K562 (cell line): ENCODE data around the gene EGR1. TPM values are rescaled to one million over a fixed set of nuclear protein-coding genes. Genes with fewer than 3 reads are reported as not detected.

Source experiments
- ARID1B ChIP-seq: fragments of 450-650 bp; IDR thresholded peaks from 2 replicates; pipeline ENCODE4 v1.6.1; 2016; ENCODE audit warnings: antibody characterized with exemption, mild to moderate bottlenecking, inconsistent platforms
- BCL6 ChIP-seq: fragments of 250-450 bp; sonication (Bioruptor Pico); IDR thresholded peaks from 2 replicates; pipeline ENCODE4 v1.4.0; 2020
- CHD2 ChIP-seq: IDR thresholded peaks from 2 replicates; pipeline ENCODE4 v1.6.1; 2011; ENCODE audit warnings: low read depth, low read length
- EP300 ChIP-seq: IDR thresholded peaks from 2 replicates; pipeline ENCODE4 v1.6.1; 2012; ENCODE audit warnings: low read length, improper control_type of control experiment
- HDGF ChIP-seq: fragments of 450-650 bp; IDR thresholded peaks from 2 replicates; pipeline ENCODE4 v1.6.1; 2016
- KAT2B ChIP-seq: IDR thresholded peaks from one replicate; pipeline ENCODE4 v1.6.1; 2012; ENCODE audit warnings: low read depth, mild to moderate bottlenecking, control low read depth, inconsistent platforms, low read length, moderate library complexity
- MTA2 ChIP-seq: fragments of 450-650 bp; IDR thresholded peaks from 2 replicates; pipeline ENCODE4 v1.6.1; 2016; ENCODE audit warnings: low read depth
- MTA3 ChIP-seq: fragments of 450-650 bp; formaldehyde crosslinking; IDR thresholded peaks from 2 replicates; pipeline ENCODE4 v1.6.1; 2017; ENCODE audit warnings: mild to moderate bottlenecking, borderline replicate concordance
- MYC ChIP-seq, 2 experiments: fragments of 250-450 bp in 1 of 2; sonication (Bioruptor Pico) in 1 of 2; IDR thresholded peaks; 2 replicates each; pipeline versions ENCODE4 v1.5.1 to v1.6.1; 2012 to 2021; ENCODE audit warnings: low read depth in 2 of 2, borderline replicate concordance in 1 of 2, improper control_type of control experiment in 1 of 2, low read length in 1 of 2, mild to moderate bottlenecking in 1 of 2, moderate library complexity in 1 of 2
- PTRF ChIP-seq: fragments of 450-650 bp; IDR thresholded peaks from 2 replicates; pipeline ENCODE4 v1.6.1; 2016; ENCODE audit warnings: mild to moderate bottlenecking, missing genetic modification characterization, missing compliant biosample characterization
- SNIP1 ChIP-seq: fragments of 450-650 bp; IDR thresholded peaks from 2 replicates; pipeline ENCODE4 v1.7.1; 2017; ENCODE audit warnings: low read depth, mild to moderate bottlenecking
- SOX6 ChIP-seq: fragments of 450-650 bp; IDR thresholded peaks from 2 replicates; pipeline ENCODE4 v1.6.1; 2014; ENCODE audit warnings: mild to moderate bottlenecking
- ZKSCAN8 ChIP-seq: fragments of 200-800 bp; sonication (Bioruptor generic); IDR thresholded peaks from 2 replicates; pipeline ENCODE4 v1.6.1; 2016; ENCODE audit warnings: missing genetic modification characterization, missing compliant biosample characterization
- ZNF175 ChIP-seq: fragments of 200-800 bp; sonication (Bioruptor generic); IDR thresholded peaks from 2 replicates; pipeline ENCODE4 v1.6.1; 2016; ENCODE audit warnings: low read depth, mild to moderate bottlenecking, missing genetic modification characterization, missing compliant biosample characterization
- ZNF263 ChIP-seq: sonication (generic); formaldehyde crosslinking; IDR thresholded peaks from 2 replicates; pipeline ENCODE4 v1.8.0; 2022; ENCODE audit warnings: mild to moderate bottlenecking, missing genetic modification reagents, borderline replicate concordance
- ZNF408 ChIP-seq: fragments of 250-450 bp; sonication (Bioruptor Pico); IDR thresholded peaks from 2 replicates; pipeline ENCODE4 v1.4.0; 2020; ENCODE audit warnings: low read depth, mild to moderate bottlenecking, moderate library complexity
- ZNF444 ChIP-seq: fragments of 250-450 bp; sonication (Bioruptor Pico); IDR thresholded peaks from 2 replicates; pipeline ENCODE4 v1.4.0; 2020; ENCODE audit warnings: mild to moderate bottlenecking, moderate library complexity
- ZNF696 ChIP-seq: fragments of 250-450 bp; sonication (Bioruptor Pico); conservative IDR thresholded peaks from 2 replicates; pipeline ENCODE4 v1.4.0; 2020; ENCODE audit warnings: mild to moderate bottlenecking, moderate library complexity
- polyA plus RNA-seq, 8 experiments: library from polyadenylated mRNA; depleted of rRNA in 4 of 8; stranded (reverse) in 5 of 8; unstranded in 3 of 8; fragments of >200 nt; fragmentation: Nextera tagmentation in 2 of 8; fragmentation: Illumina TruSeq in 1 of 8; extraction: Ambion mirVana in 2 of 8; extraction: Trizol in 1 of 8; gene quantifications; 2 replicates each; pipeline versions ENCODE4 v1.2.1 to v1.2.3, GENCODE V29; 2011 to 2014; ENCODE audit warnings: inconsistent platforms in 1 of 8, missing spikeins in 1 of 8
- total RNA-seq, 7 experiments: library from RNA; depleted of rRNA in 6 of 7; stranded (reverse); fragments of >200 nt in 6 of 7; fragmentation: Illumina TruSeq in 2 of 7; extraction: Trizol in 2 of 7; gene quantifications; 2 replicates each; pipeline versions ENCODE4 v1.2.1 to v1.2.3, GENCODE V29; 2011 to 2021; ENCODE audit warnings: low replicate concordance in 1 of 7
- TF ChIP-seq, protein P1 (sequence below): fragments of 250-450 bp; sonication (Bioruptor Pico); IDR thresholded peaks from 2 replicates; pipeline ENCODE4 v1.8.0; 2021; ENCODE audit warnings: moderate library complexity, mild to moderate bottlenecking, inconsistent platforms
- TF ChIP-seq, protein P2 (sequence below): sonication (generic); formaldehyde crosslinking; IDR thresholded peaks from 2 replicates; pipeline ENCODE4 v1.8.1; 2023; ENCODE audit warnings: mild to moderate bottlenecking, missing genetic modification reagents
- TF ChIP-seq, protein P3 (sequence below), 2 experiments: fragments of 450-650 bp in 1 of 2; sonication (generic) in 1 of 2; formaldehyde crosslinking in 1 of 2; IDR thresholded peaks in 1 of 2; conservative IDR thresholded peaks in 1 of 2; 2 replicates each; pipeline versions ENCODE4 v1.6.1 to v1.8.1; 2016 to 2023; ENCODE audit warnings: mild to moderate bottlenecking in 2 of 2, moderate library complexity in 2 of 2, inconsistent platforms in 1 of 2, missing genetic modification reagents in 1 of 2
- TF ChIP-seq, protein P4 (sequence below): fragments of 450-650 bp; IDR thresholded peaks from 2 replicates; pipeline ENCODE4 v1.6.1; 2014; ENCODE audit warnings: low read depth, mild to moderate bottlenecking, moderate library complexity, borderline replicate concordance

EGR1 gene
- total and polyA plus RNA-seq, 9 of the 15 experiments (the other 6 are each of a cell fraction or from before 2014, with no cell fraction given), result 1.3 to 132 (median 21.5) TPM

DNA sequence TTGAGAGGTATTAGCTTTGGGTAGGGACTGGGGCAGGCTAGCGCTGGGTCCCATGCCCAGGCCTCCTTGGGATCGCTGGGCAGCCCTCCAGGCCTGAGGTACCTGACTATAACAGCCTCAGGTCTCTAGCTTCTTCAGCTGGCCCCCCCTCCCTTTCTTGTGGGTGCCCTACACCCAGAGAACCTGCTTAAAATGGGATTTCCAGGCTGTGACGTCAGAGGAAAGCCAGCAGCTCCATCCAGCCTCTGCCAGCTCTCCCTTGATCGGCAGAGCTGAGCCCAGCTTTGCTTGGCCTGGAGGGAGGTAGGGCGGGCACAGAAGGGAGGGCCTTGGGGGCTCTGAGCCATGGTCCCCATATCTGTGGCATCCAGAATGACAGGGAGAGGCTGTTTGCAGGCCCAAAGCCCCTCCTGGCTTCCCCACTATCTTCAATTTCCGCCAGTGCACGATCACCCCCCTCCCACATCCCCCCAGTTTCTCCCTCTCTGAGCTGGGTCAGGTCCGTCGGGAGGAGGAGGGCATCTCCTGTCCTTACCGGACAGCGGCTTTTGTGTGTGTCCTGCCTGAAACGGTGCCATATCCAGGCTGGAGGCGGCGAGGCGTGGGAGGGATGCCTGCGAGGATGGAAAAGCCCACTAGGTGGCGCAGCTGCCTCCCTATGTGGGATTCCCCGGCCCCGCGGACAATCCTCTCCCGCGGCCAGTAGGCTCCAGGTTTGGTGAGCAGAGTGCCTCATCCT, 15.6 kb upstream of the EGR1 start (continued):
- TF ChIP-seq ZKSCAN8 (CRISPR knock-in tag), result no peak
- no peak for TF ChIP-seq MTA2
- peak; percentile 60; the same call in 1 of the 2 replicates for TF ChIP-seq MTA3
- peak; percentile 45 for TF ChIP-seq SOX6
- TF ChIP-seq EP300, result no peak
- no peak for TF ChIP-seq BCL6
- TF ChIP-seq, protein P1, sequence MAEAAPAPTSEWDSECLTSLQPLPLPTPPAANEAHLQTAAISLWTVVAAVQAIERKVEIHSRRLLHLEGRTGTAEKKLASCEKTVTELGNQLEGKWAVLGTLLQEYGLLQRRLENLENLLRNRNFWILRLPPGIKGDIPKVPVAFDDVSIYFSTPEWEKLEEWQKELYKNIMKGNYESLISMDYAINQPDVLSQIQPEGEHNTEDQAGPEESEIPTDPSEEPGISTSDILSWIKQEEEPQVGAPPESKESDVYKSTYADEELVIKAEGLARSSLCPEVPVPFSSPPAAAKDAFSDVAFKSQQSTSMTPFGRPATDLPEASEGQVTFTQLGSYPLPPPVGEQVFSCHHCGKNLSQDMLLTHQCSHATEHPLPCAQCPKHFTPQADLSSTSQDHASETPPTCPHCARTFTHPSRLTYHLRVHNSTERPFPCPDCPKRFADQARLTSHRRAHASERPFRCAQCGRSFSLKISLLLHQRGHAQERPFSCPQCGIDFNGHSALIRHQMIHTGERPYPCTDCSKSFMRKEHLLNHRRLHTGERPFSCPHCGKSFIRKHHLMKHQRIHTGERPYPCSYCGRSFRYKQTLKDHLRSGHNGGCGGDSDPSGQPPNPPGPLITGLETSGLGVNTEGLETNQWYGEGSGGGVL (CRISPR knock-in tag), result no peak
- no peak for TF ChIP-seq ZNF444
- TF ChIP-seq ZNF408 (CRISPR knock-in tag), result no peak
- TF ChIP-seq, protein P2, sequence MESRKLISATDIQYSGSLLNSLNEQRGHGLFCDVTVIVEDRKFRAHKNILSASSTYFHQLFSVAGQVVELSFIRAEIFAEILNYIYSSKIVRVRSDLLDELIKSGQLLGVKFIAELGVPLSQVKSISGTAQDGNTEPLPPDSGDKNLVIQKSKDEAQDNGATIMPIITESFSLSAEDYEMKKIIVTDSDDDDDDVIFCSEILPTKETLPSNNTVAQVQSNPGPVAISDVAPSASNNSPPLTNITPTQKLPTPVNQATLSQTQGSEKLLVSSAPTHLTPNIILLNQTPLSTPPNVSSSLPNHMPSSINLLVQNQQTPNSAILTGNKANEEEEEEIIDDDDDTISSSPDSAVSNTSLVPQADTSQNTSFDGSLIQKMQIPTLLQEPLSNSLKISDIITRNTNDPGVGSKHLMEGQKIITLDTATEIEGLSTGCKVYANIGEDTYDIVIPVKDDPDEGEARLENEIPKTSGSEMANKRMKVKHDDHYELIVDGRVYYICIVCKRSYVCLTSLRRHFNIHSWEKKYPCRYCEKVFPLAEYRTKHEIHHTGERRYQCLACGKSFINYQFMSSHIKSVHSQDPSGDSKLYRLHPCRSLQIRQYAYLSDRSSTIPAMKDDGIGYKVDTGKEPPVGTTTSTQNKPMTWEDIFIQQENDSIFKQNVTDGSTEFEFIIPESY (CRISPR knock-in tag), result peak; percentile 85
- TF ChIP-seq ARID1B, result no peak
- TF ChIP-seq ZNF696, result no peak
- peak; percentile 16 for TF ChIP-seq KAT2B
- TF ChIP-seq ZNF175, result no peak
- TF ChIP-seq SNIP1, result no peak
- TF ChIP-seq ZNF263 (CRISPR knock-in tag), result peak; percentile 58; the same call in 1 of the 2 replicates
- TF ChIP-seq MYC (IDR thresholded peaks at IDR 0.05; ENCODE audit: low read depth, low read length), result peak; percentile 67
- TF ChIP-seq MYC (CRISPR knock-in tag; IDR thresholded peaks at IDR 0.05; ENCODE audit: borderline replicate concordance, low read depth), result no peak
- TF ChIP-seq, protein P3, sequence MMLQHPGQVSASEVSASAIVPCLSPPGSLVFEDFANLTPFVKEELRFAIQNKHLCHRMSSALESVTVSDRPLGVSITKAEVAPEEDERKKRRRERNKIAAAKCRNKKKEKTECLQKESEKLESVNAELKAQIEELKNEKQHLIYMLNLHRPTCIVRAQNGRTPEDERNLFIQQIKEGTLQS (IDR thresholded peaks at IDR 0.05), result no peak
- TF ChIP-seq, protein P3 (CRISPR knock-in tag; conservative IDR thresholded peaks at IDR 0.05), result peak; percentile 63; the same call in 1 of the 2 replicates
- TF ChIP-seq, protein P4, sequence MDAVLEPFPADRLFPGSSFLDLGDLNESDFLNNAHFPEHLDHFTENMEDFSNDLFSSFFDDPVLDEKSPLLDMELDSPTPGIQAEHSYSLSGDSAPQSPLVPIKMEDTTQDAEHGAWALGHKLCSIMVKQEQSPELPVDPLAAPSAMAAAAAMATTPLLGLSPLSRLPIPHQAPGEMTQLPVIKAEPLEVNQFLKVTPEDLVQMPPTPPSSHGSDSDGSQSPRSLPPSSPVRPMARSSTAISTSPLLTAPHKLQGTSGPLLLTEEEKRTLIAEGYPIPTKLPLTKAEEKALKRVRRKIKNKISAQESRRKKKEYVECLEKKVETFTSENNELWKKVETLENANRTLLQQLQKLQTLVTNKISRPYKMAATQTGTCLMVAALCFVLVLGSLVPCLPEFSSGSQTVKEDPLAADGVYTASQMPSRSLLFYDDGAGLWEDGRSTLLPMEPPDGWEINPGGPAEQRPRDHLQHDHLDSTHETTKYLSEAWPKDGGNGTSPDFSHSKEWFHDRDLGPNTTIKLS, result no peak
- TF ChIP-seq HDGF, result no peak; the same call in 1 of the 2 replicates
- no peak for TF ChIP-seq PTRF (tag)
- no peak for TF ChIP-seq CHD2
